ENCODE results near the gene MUS81. TPM values are rescaled to one million over a fixed set of nuclear protein-coding genes. Genes with fewer than 3 reads are reported as not detected.

The MUS81 gene
- total and polyA plus RNA-seq, 2 of the 4 experiments (the other 2 are of a cell fraction) = 23.7 to 47.9 TPM

DNA sequence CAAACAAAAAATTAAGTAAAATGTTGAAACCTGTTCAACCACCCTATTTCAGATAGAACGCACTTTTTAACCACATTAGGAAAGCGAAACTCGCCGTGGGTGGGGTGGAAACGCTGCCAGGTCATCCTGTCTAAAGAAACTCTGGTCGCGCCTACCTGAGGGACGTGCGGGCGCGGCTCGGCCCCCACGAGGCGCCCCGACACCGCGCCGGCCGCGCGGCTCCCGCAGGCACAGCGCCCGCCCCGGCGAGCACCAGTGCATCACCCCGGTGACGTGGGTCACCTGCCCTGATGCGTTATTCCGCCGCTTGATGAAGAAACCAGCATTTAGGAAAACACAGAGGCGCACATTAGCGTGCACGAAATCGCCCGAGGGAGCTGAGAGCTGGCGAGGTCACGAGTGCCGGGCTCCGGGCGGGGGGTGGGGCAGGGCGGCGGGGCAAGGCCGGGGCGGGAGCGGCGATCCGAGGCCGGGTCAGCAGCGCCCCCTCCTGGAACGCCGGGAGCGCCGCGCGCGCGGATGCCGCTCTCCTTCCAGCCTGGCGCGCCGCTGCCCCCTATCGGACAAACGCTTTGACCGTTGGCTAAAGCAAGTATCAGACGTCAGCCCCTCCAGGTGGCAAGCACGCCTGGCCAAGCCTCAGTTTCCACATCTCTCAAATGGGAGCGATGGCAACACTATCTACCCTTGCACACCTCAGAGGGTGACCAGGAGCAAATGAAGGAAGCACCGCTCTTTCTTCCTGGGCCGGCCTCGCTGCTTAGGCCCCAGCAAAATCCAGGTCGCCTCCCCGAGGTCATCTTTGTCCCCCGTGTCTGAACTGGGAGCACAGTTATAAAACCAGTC is 42.2 kb upstream of the MUS81 start (continued):
- TF ChIP-seq SMC3 (IDR thresholded peaks at IDR 0.05; ENCODE audit: low read depth, low read length) = peak; percentile 77
- TF ChIP-seq, protein P1, sequence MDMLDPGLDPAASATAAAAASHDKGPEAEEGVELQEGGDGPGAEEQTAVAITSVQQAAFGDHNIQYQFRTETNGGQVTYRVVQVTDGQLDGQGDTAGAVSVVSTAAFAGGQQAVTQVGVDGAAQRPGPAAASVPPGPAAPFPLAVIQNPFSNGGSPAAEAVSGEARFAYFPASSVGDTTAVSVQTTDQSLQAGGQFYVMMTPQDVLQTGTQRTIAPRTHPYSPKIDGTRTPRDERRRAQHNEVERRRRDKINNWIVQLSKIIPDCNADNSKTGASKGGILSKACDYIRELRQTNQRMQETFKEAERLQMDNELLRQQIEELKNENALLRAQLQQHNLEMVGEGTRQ (IDR thresholded peaks at IDR 0.05; ENCODE audit: low read depth, low read length) = peak; percentile 43; the same call in 1 of the 2 replicates

GRCh38 chr11:65821107-65821506 is 39.1 kb upstream of the MUS81 start:
- no peak for TF ChIP-seq MXI1 (IDR thresholded peaks at IDR 0.05; ENCODE audit: borderline replicate concordance, low read depth, low read length)
- TF ChIP-seq, protein P2, sequence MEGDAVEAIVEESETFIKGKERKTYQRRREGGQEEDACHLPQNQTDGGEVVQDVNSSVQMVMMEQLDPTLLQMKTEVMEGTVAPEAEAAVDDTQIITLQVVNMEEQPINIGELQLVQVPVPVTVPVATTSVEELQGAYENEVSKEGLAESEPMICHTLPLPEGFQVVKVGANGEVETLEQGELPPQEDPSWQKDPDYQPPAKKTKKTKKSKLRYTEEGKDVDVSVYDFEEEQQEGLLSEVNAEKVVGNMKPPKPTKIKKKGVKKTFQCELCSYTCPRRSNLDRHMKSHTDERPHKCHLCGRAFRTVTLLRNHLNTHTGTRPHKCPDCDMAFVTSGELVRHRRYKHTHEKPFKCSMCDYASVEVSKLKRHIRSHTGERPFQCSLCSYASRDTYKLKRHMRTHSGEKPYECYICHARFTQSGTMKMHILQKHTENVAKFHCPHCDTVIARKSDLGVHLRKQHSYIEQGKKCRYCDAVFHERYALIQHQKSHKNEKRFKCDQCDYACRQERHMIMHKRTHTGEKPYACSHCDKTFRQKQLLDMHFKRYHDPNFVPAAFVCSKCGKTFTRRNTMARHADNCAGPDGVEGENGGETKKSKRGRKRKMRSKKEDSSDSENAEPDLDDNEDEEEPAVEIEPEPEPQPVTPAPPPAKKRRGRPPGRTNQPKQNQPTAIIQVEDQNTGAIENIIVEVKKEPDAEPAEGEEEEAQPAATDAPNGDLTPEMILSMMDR (conservative IDR thresholded peaks at IDR 0.05; ENCODE audit: low read depth, low read length) = no peak
- DNase-seq (no peak), ATAC-seq (ENCODE audit: low read depth) (no peak)
- H3K4me2 ChIP-seq (ENCODE audit: low read depth, low read length) = no peak overlapping the region
- no peak overlapping the region for H2BK20ac ChIP-seq (ENCODE audit: low read depth, low read length)
- no peak overlapping the region for H4K5ac ChIP-seq (ENCODE audit: low read depth, low read length)
- H3K56ac ChIP-seq (ENCODE audit: extremely low read depth, insufficient read depth, low read length) = no peak overlapping the region
- no peak overlapping the region for H3K27ac ChIP-seq (ENCODE audit: insufficient read depth, low read length)
- no peak overlapping the region for H3K14ac ChIP-seq (replicated peaks; ENCODE audit: low read depth, low read length)
- CTCF ChIA-PET = no interaction called here
- H4K8ac ChIP-seq (ENCODE audit: low read depth in 2 of 2, low read length in 2 of 2) = no peak overlapping the region
- in situ Hi-C loops (cut with MboI; ENCODE audit: low sequenced_read_pairs) = no loop called here
- no peak overlapping the region for H4K91ac ChIP-seq (ENCODE audit: insufficient read depth, low read depth, low read length)
- H2AFZ ChIP-seq (replicated peaks; ENCODE audit: low read length, poor library complexity) = peak overlapping the region; percentile 5
- no peak overlapping the region for H2BK120ac ChIP-seq (ENCODE audit: low read depth, low read length)
- H2AK5ac ChIP-seq (ENCODE audit: low read depth, low read length) = no peak overlapping the region
- no peaks in the 10 kb centered on the region for H3K4me1 ChIP-seq (ENCODE audit: control insufficient read depth, insufficient read depth, low read length)
- H2BK15ac ChIP-seq (ENCODE audit: low read depth, low read length) = no peak overlapping the region
- no peaks in the 10 kb centered on the region; a peak in 1 of 4 replicates for H3K79me1 ChIP-seq (ENCODE audit: low read depth in 1 of 2, low read length in 2 of 2)
- POLR2A ChIA-PET (ENCODE audit: unreplicated experiment) = no interaction called here
- H3K9me1 ChIP-seq (ENCODE audit: insufficient read depth, low read length) = no peaks in the 10 kb centered on the region
- no peak overlapping the region for H3K9ac ChIP-seq (ENCODE audit: low read depth, low read length)
- H3K4me3 ChIP-seq (ENCODE audit: insufficient read depth, low read depth, low read length) = no peak overlapping the region
- no peak overlapping the region for H2BK5ac ChIP-seq (ENCODE audit: low read depth, low read length, poor library complexity, severe bottlenecking)
- no peak overlapping the region for H2AK9ac ChIP-seq (replicated peaks; ENCODE audit: low read depth, low read length, poor library complexity)
- no peak overlapping the region for H3K4ac ChIP-seq (ENCODE audit: low read depth, low read length)
- dilution Hi-C loops (cut with HindIII; ENCODE audit: low sequenced_read_pairs, unreplicated experiment) = no loop called here
- no peaks in the 10 kb centered on the region for H3K36me3 ChIP-seq (ENCODE audit: control insufficient read depth, insufficient read depth, low read length)
- BruUV-seq (replicated peaks) = no TSS peak
- no peak overlapping the region for H3K18ac ChIP-seq (ENCODE audit: low read depth, low read length)
- 64% methylated on average over 5 of the region's 8 CpGs; no CpG with 5 or more reads in 1 of the 2 experiments for WGBS, 2 experiments (ENCODE audit: extremely low coverage in 2 of 2, insufficient read length in 1 of 2)
- H3K23ac ChIP-seq (ENCODE audit: low read depth, low read length) = no peak overlapping the region
- H3K9me3 ChIP-seq (ENCODE audit: control insufficient read depth, insufficient read depth, low read length) = no peaks in the 10 kb centered on the region
- peaks cover 6% of the 10 kb centered on the region for H3K27me3 ChIP-seq (ENCODE audit: control insufficient read depth, insufficient read depth, low read length)
- no peaks in the 10 kb centered on the region for H4K20me1 ChIP-seq (ENCODE audit: insufficient read depth, low read length)
- intact Hi-C loops (cut with micrococcal nuclease) = no loop called here

Data from IMR-90 (cell line).